G401.6 (cell line): Measurements from ENCODE around the gene CDK2.
A peak's percentile ranks its signal among the peaks of the same experiment; 100 is the strongest.
"Not testable (repeated sequence)": the region's sequence is repeated elsewhere in the genome, so short reads cannot be mapped to it uniquely, and the experiment has no call there.

Experiments used
- FAIRE-seq: peaks from 2 replicates; lab custom pipeline; 2012; peaks lifted over from hg19 to GRCh38; lab: Jason Lieb, UNC

The CDK2 gene

GRCh38 chr12:55966408-55967281 is at the start of gene CDK2:
CDK2 (plus strand) TSS chr12:55966830; CDS start chr12:55967009, 179 bp downstream.
- FAIRE-seq: peak; percentile 80

- not testable (repeated sequence) for FAIRE-seq
Measured at GRCh38 chr12:55919032-55919431, 47.6 kb upstream of the CDK2 start.

- no peak for FAIRE-seq
Measured at GRCh38 chr12:55922126-55922525, 44.5 kb upstream of the CDK2 start.

- not testable (repeated sequence) for FAIRE-seq
Measured at GRCh38 chr12:55923648-55924047, 43.0 kb upstream of the CDK2 start.

GRCh38 chr12:55925371-55925770 is 41.3 kb upstream of the CDK2 start:
- no peak for FAIRE-seq

- no peak for FAIRE-seq
Measured at GRCh38 chr12:55925870-55926737, 40.5 kb upstream of the CDK2 start.

GRCh38 chr12:55926738-55927587 is 39.7 kb upstream of the CDK2 start:
- peak; percentile 89 for FAIRE-seq

GRCh38 chr12:55927588-55928502 is 38.8 kb upstream of the CDK2 start, which contains the start of gene PYM1:
PYM1 (minus strand) TSS chr12:55927894; CDS start chr12:55927761, 133 bp downstream.
- FAIRE-seq: peak; percentile 86

- FAIRE-seq: no peak
Measured at GRCh38 chr12:55929306-55929791, 37.3 kb upstream of the CDK2 start.

- peak; percentile 34 for FAIRE-seq
Measured at GRCh38 chr12:55930771-55931316, 35.8 kb upstream of the CDK2 start, which contains the start of gene DGKA. DGKA (plus strand) TSS chr12:55931162; CDS start chr12:55936504, 5,342 bp downstream.

- no peak for FAIRE-seq
Measured at GRCh38 chr12:55931317-55931779, 35.3 kb upstream of the CDK2 start.

GRCh38 chr12:55931780-55932550 is 34.7 kb upstream of the CDK2 start:
- no peak for FAIRE-seq

GRCh38 chr12:55932551-55932910 is 34.1 kb upstream of the CDK2 start:
- FAIRE-seq: no peak

- FAIRE-seq: no peak
Measured at GRCh38 chr12:55933169-55933798, 33.3 kb upstream of the CDK2 start.

GRCh38 chr12:55933799-55934742 is 32.6 kb upstream of the CDK2 start:
- no peak for FAIRE-seq

GRCh38 chr12:55934773-55935172 is 31.9 kb upstream of the CDK2 start:
- FAIRE-seq: no peak

- no peak for FAIRE-seq
Measured at GRCh38 chr12:55935738-55936151, 30.9 kb upstream of the CDK2 start.

- no peak for FAIRE-seq
Measured at GRCh38 chr12:55937981-55938380, 28.6 kb upstream of the CDK2 start.
